Peyer's patch (tissue), 4 donors: ENCODE measurements around the gene ZNF136. TPM values are rescaled to one million over a fixed set of nuclear protein-coding genes. Genes with fewer than 3 reads are reported as not detected.

Source experiments
- DNase-seq, 3 donors: peaks; one replicate each; pipeline ENCODE4 v3.0.0-alpha.2; 2017 to 2019
- H3K27ac ChIP-seq, 4 donors: fragments of 200-600 bp; sonication (generic); one replicate each; pipeline ENCODE4 v1.5.1; 2016 to 2019
- H3K27me3 ChIP-seq, 2 donors: fragments of 200-600 bp; sonication (generic); one replicate each; pipeline ENCODE4 v1.5.1; 2019
- H3K36me3 ChIP-seq, 3 donors: fragments of 200-600 bp; sonication (generic); one replicate each; pipeline ENCODE4 v1.5.1; 2016 to 2019
- H3K4me1 ChIP-seq, 4 donors: fragments of 200-600 bp; sonication (generic); one replicate each; pipeline ENCODE4 v1.5.1; 2016 to 2019
- H3K4me3 ChIP-seq, 4 donors: fragments of 200-600 bp; sonication (generic); 1 replicate in 3 of 4; 2 replicates in 1 of 4; pipeline ENCODE4 v1.5.1; 2016 to 2019; ENCODE audit warnings: mild to moderate bottlenecking in 1 of 4
- H3K9me3 ChIP-seq, 4 donors: fragments of 200-600 bp; sonication (generic); one replicate each; pipeline ENCODE4 v1.5.1; 2016 to 2019; ENCODE audit warnings: mild to moderate bottlenecking in 1 of 4
- POLR2A ChIP-seq, 2 donors: fragments of 450-650 bp; IDR thresholded peaks; one replicate each; pipeline ENCODE4 v1.5.1; 2017; ENCODE audit warnings: antibody characterized with exemption in 2 of 2, mild to moderate bottlenecking in 2 of 2, moderate library complexity in 2 of 2
- total RNA-seq, 4 donors: library from RNA; depleted of rRNA; stranded (reverse); fragments of >200 nt; gene quantifications; one replicate each; pipeline ENCODE4 v1.1.0, GENCODE V29; 2016
- TF ChIP-seq, protein P1 (sequence below), 6 experiments: fragments of 450-650 bp in 4 of 6; fragments of 200-600 bp in 2 of 6; sonication (generic) in 1 of 6; IDR thresholded peaks; one replicate each; pipeline ENCODE4 v1.5.1; 2017 to 2019; ENCODE audit warnings: antibody characterized with exemption in 6 of 6, mild to moderate bottlenecking in 3 of 6, moderate library complexity in 1 of 6

Gene ZNF136
- total RNA-seq, 4 donors from 2014 or later: 6.4 to 26.4 (median 9.8) TPM

- DNase-seq: no peak
Observed at GRCh38 chr19:12217332-12217731, 54.4 kb downstream of the ZNF136 start.

GRCh38 chr19:12222980-12223630 is 60.2 kb downstream of the ZNF136 start:
- TF ChIP-seq, protein P1, sequence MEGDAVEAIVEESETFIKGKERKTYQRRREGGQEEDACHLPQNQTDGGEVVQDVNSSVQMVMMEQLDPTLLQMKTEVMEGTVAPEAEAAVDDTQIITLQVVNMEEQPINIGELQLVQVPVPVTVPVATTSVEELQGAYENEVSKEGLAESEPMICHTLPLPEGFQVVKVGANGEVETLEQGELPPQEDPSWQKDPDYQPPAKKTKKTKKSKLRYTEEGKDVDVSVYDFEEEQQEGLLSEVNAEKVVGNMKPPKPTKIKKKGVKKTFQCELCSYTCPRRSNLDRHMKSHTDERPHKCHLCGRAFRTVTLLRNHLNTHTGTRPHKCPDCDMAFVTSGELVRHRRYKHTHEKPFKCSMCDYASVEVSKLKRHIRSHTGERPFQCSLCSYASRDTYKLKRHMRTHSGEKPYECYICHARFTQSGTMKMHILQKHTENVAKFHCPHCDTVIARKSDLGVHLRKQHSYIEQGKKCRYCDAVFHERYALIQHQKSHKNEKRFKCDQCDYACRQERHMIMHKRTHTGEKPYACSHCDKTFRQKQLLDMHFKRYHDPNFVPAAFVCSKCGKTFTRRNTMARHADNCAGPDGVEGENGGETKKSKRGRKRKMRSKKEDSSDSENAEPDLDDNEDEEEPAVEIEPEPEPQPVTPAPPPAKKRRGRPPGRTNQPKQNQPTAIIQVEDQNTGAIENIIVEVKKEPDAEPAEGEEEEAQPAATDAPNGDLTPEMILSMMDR (IDR thresholded peaks at IDR 0.05): no peak
- no peak for TF ChIP-seq POLR2A (IDR thresholded peaks at IDR 0.05)
- H3K9me3 ChIP-seq: peaks cover 0 to 2% (median 0%) of the 10 kb centered on the region in 4 donors

More at GRCh38 chr19:12217332-12217731, 54.4 kb downstream of the ZNF136 start:
- Histone ChIP-seq H3K9me3 (peaks cover 0 to 36% (median 4%) of the 10 kb centered on the region in 4 donors), H3K4me3 (no peak overlapping the region), H3K4me1 (no peaks in the 10 kb centered on the region), H3K27ac (no peak overlapping the region), H3K36me3 (no peaks in the 10 kb centered on the region), H3K27me3 (no peaks in the 10 kb centered on the region)
- TF ChIP-seq POLR2A (IDR thresholded peaks at IDR 0.05): no peak
- TF ChIP-seq, protein P1 (IDR thresholded peaks at IDR 0.05): no peak

DNA sequence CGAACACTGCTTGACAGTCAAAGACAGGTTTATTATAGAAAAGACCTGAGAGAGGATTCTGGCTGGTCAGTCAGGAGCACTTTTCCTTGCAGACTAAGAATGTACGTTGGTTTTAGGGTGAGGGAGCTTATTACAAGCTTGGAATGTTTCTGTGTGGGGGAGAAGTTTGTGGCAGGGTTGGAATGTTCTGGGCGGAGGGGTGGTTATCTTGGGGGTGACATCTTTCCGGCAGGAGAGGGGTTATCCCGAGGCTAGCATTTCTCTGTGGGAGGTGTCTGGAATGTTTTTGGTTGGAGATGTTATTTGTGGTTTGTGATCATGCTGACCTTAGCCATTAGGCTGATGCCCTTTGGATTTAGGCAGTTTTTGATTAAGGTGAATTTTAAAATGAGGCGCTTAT is 61.8 kb downstream of the ZNF136 start:
- H3K9me3 ChIP-seq: peaks cover 0 to 3% (median 0%) of the 10 kb centered on the region in 4 donors
- DNase-seq: no peak
- no peak for TF ChIP-seq POLR2A (IDR thresholded peaks at IDR 0.05)
- TF ChIP-seq, protein P1 (IDR thresholded peaks at IDR 0.05): no peak
- H3K27ac ChIP-seq: no peak overlapping the region
- no peaks in the 10 kb centered on the region for H3K27me3 ChIP-seq
- H3K4me3 ChIP-seq: no peak overlapping the region
- no peaks in the 10 kb centered on the region for H3K4me1 ChIP-seq
- H3K36me3 ChIP-seq: peaks cover 0 to 11% (median 0%) of the 10 kb centered on the region in 3 donors

More at GRCh38 chr19:12222980-12223630, 60.2 kb downstream of the ZNF136 start:
- Histone ChIP-seq H3K4me1 (no peaks in the 10 kb centered on the region), H3K27ac (no peak overlapping the region), H3K4me3 (no peak overlapping the region), H3K27me3 (no peaks in the 10 kb centered on the region), H3K36me3 (peaks cover 0 to 4% (median 0%) of the 10 kb centered on the region in 3 donors)
- DNase-seq: no peak

DNA sequence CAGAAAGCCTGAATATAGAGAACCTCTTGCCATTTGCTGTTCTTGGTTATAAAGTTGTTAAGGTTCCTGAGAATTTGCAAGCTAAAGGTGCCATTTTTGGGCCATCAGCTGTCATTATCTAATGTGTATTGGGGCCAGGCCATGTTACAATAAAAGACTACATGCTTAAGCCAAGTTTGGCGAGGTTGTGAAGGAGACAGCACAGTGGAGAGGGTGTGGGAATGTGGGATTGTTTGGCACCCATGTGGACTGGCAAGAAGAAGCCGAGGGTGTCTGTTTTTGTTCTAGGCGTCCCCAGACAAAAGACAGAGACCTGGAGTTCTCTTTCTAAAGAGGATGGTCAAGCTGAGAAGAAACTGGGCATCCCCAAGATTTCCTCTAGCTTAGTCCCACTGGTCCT is 67.1 kb downstream of the ZNF136 start:
- Histone ChIP-seq H3K27me3 (no peaks in the 10 kb centered on the region), H3K36me3 (peaks cover 0 to 25% (median 0%) of the 10 kb centered on the region in 3 donors), H3K9me3 (peaks cover 0 to 3% (median 0%) of the 10 kb centered on the region in 4 donors), H3K4me3 (no peak overlapping the region), H3K27ac (no peak overlapping the region), H3K4me1 (no peaks in the 10 kb centered on the region)
- DNase-seq: no peak
- no peak for TF ChIP-seq POLR2A (IDR thresholded peaks at IDR 0.05)
- TF ChIP-seq, protein P1 (IDR thresholded peaks at IDR 0.05): no peak

- Histone ChIP-seq H3K4me1 (no peaks in the 10 kb centered on the region), H3K36me3 (peaks cover 0 to 25% (median 0%) of the 10 kb centered on the region in 3 donors), H3K27ac (no peak overlapping the region), H3K4me3 (no peak overlapping the region), H3K27me3 (no peaks in the 10 kb centered on the region), H3K9me3 (peaks cover 0 to 3% (median 0%) of the 10 kb centered on the region in 4 donors)
- TF ChIP-seq, protein P1 (IDR thresholded peaks at IDR 0.05): no peak
- no peak for TF ChIP-seq POLR2A (IDR thresholded peaks at IDR 0.05)
- no peak for DNase-seq
Observed at GRCh38 chr19:12230751-12231733, 68.1 kb downstream of the ZNF136 start.
